Measurements from ENCODE around the gene NRP2.

DNA sequence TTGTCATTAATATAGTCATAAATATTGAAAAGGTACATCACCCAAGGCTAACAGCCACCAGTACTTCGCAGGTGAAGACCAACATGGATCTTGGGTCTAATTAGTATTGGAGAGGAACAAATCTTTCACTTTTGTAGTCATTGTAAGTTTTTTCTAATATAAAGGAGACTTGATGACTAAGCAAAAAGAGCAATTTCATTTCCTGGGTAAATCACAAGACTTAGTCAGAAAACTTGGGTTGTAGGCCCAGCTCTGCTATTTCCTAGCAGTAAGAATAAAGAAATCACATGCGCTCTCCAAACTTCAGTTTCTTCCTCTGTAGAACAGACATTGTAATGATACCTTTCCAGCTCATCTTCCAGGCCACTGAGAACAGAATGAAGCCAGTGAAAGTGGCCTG, 40.9 kb downstream of the NRP2 start:
- TF ChIP-seq POLR2AphosphoS5 (IDR thresholded peaks at IDR 0.05) (no peak), CTCF (IDR thresholded peaks at IDR 0.05 in 8 of 11, conservative IDR thresholded peaks at IDR 0.05 in 3 of 11) (no peak)
